GM23338 (cell line): ENCODE measurements around the gene BCDIN3D. TPM values are rescaled to one million over a fixed set of nuclear protein-coding genes. Genes with fewer than 3 reads are reported as not detected.

ENCODE experiments used
- ATAC-seq: fragments of 200-7000 bp; cut with Tn5 transposase; 3 replicates; pipeline ENCODE4 v1.9.1; 2020
- DNase-seq: peaks from one replicate; pipeline ENCODE4 v3.0.0-alpha.2; 2015; ENCODE audit warnings: low spot score
- H2AFZ ChIP-seq: fragments of 200-600 bp; sonication (generic); 2 replicates; pipeline ENCODE4 v1.8.0; 2016; ENCODE audit warnings: antibody characterized with exemption, mild to moderate bottlenecking, moderate library complexity
- H3F3A ChIP-seq: fragments of 200-600 bp; sonication (generic); replicated peaks from 2 replicates; pipeline ENCODE4 v1.8.0; 2017; ENCODE audit warnings: antibody characterized with exemption, mixed run types, low read depth
- H3K27ac ChIP-seq: fragments of 200-600 bp; sonication (generic); 2 replicates; pipeline ENCODE4 v1.6.1; 2016; ENCODE audit warnings: low read depth
- H3K27me3 ChIP-seq: fragments of 200-600 bp; sonication (generic); 2 replicates; pipeline ENCODE4 v1.8.0; 2016; ENCODE audit warnings: mild to moderate bottlenecking, mixed run types, moderate library complexity; ENCODE audit not compliant: insufficient read depth
- H3K36me3 ChIP-seq: fragments of 200-600 bp; sonication (generic); 2 replicates; pipeline ENCODE4 v1.8.0; 2016; ENCODE audit warnings: mild to moderate bottlenecking; ENCODE audit not compliant: insufficient read depth
- H3K4me1 ChIP-seq: fragments of 200-600 bp; sonication (generic); 2 replicates; pipeline ENCODE4 v1.8.0; 2016; ENCODE audit warnings: mild to moderate bottlenecking, moderate library complexity; ENCODE audit not compliant: insufficient read depth
- H3K4me2 ChIP-seq: fragments of 200-600 bp; sonication (generic); 2 replicates; pipeline ENCODE4 v1.7.1; 2017; ENCODE audit warnings: mixed run types
- H3K4me3 ChIP-seq: fragments of 200-600 bp; sonication (generic); 2 replicates; pipeline ENCODE4 v1.6.1; 2016; ENCODE audit warnings: mixed run types
- H3K79me2 ChIP-seq: fragments of 200-600 bp; sonication (generic); replicated peaks from 2 replicates; pipeline ENCODE4 v1.8.0; 2017; ENCODE audit warnings: mild to moderate bottlenecking; ENCODE audit not compliant: insufficient read depth
- H3K9me2 ChIP-seq: fragments of 200-600 bp; sonication (generic); 2 replicates; pipeline ENCODE4 v1.8.0; 2017; ENCODE audit not compliant: insufficient read depth
- H4K20me1 ChIP-seq: fragments of 200-600 bp; sonication (generic); replicated peaks from 2 replicates; pipeline ENCODE4 v1.8.0; 2017; ENCODE audit warnings: mild to moderate bottlenecking; ENCODE audit not compliant: insufficient read depth
- H3K27ac Mint-ChIP-seq: 2 replicates; pipeline ENCODE4 v1.8.0; 2020; ENCODE audit warnings: inconsistent platforms, mild to moderate bottlenecking, moderate library complexity, mixed read lengths
- H3K27me3 Mint-ChIP-seq: 3 replicates; pipeline ENCODE4 v1.8.0; 2022; ENCODE audit warnings: low read depth, mild to moderate bottlenecking, moderate library complexity, mixed read lengths, inconsistent platforms; ENCODE audit not compliant: insufficient read depth, poor library complexity
- H3K36me3 Mint-ChIP-seq: 3 replicates; pipeline ENCODE4 v1.8.0; 2021; ENCODE audit warnings: low read depth, mild to moderate bottlenecking, inconsistent platforms, moderate library complexity, mixed read lengths
- H3K4me1 Mint-ChIP-seq: 3 replicates; pipeline ENCODE4 v1.8.0; 2020; ENCODE audit warnings: mild to moderate bottlenecking, inconsistent platforms, mixed read lengths
- H3K4me3 Mint-ChIP-seq: 3 replicates; pipeline ENCODE4 v1.8.0; 2021; ENCODE audit warnings: moderate library complexity, mild to moderate bottlenecking, inconsistent platforms, mixed read lengths
- H3K9me3 Mint-ChIP-seq: 3 replicates; pipeline ENCODE4 v1.8.0; 2020; ENCODE audit warnings: moderate library complexity, mild to moderate bottlenecking, inconsistent platforms, mixed read lengths
- CREB1 ChIP-seq: fragments of 250-450 bp; sonication (Bioruptor Pico); IDR thresholded peaks from 2 replicates; pipeline ENCODE4 v1.5.0; 2020; ENCODE audit warnings: low read depth, mild to moderate bottlenecking, moderate library complexity
- CTCF ChIP-seq, 2 experiments: fragments of 200-600 bp in 1 of 2; sonication (generic) in 1 of 2; conservative IDR thresholded peaks; 2 replicates each; pipeline versions ENCODE4 v1.5.1 to v1.6.1; 2016 to 2017; ENCODE audit warnings: antibody characterized with exemption in 2 of 2, low read depth in 2 of 2, mild to moderate bottlenecking in 2 of 2, moderate library complexity in 1 of 2
- ETS1 ChIP-seq: IDR thresholded peaks from 2 replicates; pipeline ENCODE4 v1.6.1; 2016; ENCODE audit warnings: antibody characterized with exemption
- EZH2 ChIP-seq: fragments of 200-600 bp; sonication (generic); IDR thresholded peaks from one replicate; pipeline ENCODE4 v1.8.0; 2017; ENCODE audit warnings: antibody characterized with exemption, mild to moderate bottlenecking, low read depth; ENCODE audit not compliant: unreplicated experiment
- EZH2phosphoT487 ChIP-seq: fragments of 200-600 bp; sonication (generic); IDR thresholded peaks from one replicate; pipeline ENCODE4 v1.8.1; 2018; ENCODE audit warnings: antibody characterized with exemption; ENCODE audit not compliant: unreplicated experiment
- JUNB ChIP-seq: IDR thresholded peaks from one replicate; pipeline ENCODE4 v1.6.1; 2016; ENCODE audit warnings: antibody characterized with exemption; ENCODE audit not compliant: unreplicated experiment
- NANOG ChIP-seq: IDR thresholded peaks from 2 replicates; pipeline ENCODE4 v1.6.1; 2016; ENCODE audit warnings: antibody characterized with exemption, borderline replicate concordance
- POLR2AphosphoS5 ChIP-seq: IDR thresholded peaks from 2 replicates; pipeline ENCODE4 v1.6.1; 2016; ENCODE audit warnings: antibody characterized with exemption, low read depth
- REST ChIP-seq: IDR thresholded peaks from one replicate; pipeline ENCODE4 v1.6.1; 2018; ENCODE audit warnings: antibody characterized with exemption; ENCODE audit not compliant: unreplicated experiment
- STAT1 ChIP-seq: IDR thresholded peaks from one replicate; pipeline ENCODE4 v1.6.1; 2016; ENCODE audit warnings: antibody characterized with exemption; ENCODE audit not compliant: unreplicated experiment
- ZNF462 ChIP-seq: fragments of 250-450 bp; sonication (Bioruptor Pico); IDR thresholded peaks from 2 replicates; pipeline ENCODE4 v1.5.0; 2020; ENCODE audit warnings: mild to moderate bottlenecking, moderate library complexity
- polyA plus RNA-seq: library from polyadenylated mRNA; unstranded; fragments of >200 nt; fragmentation: Nextera tagmentation; extraction: Ambion mirVana; gene quantifications from 2 replicates; pipeline ENCODE4 v1.2.1, GENCODE V29; 2016
- total RNA-seq: library from RNA; depleted of rRNA; stranded (reverse); fragments of >200 nt; shearing (Covaris generic); gene quantifications from 2 replicates; pipeline ENCODE4 v1.2.3, GENCODE V29; 2014

The BCDIN3D gene
- total and polyA plus RNA-seq, 2 experiments from 2014 or later, result 1.4 to 1.8 TPM

- Histone ChIP-seq H4K20me1 (peaks cover 3% of the 10 kb centered on the region), H3K36me3 (0 out of 2 replicates have a peak, but pooled peaks cover 6% of the 10 kb centered on the region), H3K4me1 (peaks cover 24% of the 10 kb centered on the region), H3F3A (no peaks in the 10 kb centered on the region), H3K27ac (no peak overlapping the region), H2AFZ (no peak overlapping the region), H3K4me3 (no peak overlapping the region), H3K27me3 (no peaks in the 10 kb centered on the region), H3K9me2 (no peaks in the 10 kb centered on the region), H3K4me2 (no peak overlapping the region), H3K79me2 (peaks cover 18% of the 10 kb centered on the region; the same call in 1 of the 2 replicates)
- no peak for DNase-seq
- TF ChIP-seq REST (no peak), EZH2 (no peak), CTCF (conservative IDR thresholded peaks at IDR 0.05; ENCODE audit: low read depth in 2 of 2) (no peak), POLR2AphosphoS5 (no peak), STAT1 (no peak), CREB1 (no peak), ETS1 (no peak), ZNF462 (CRISPR knock-in tag) (no peak), EZH2phosphoT487 (no peak), JUNB (no peak), NANOG (no peak)
- Mint-ChIP-seq H3K4me3 (no peak overlapping the region), H3K36me3 (peaks cover 14% of the 10 kb centered on the region), H3K4me1 (peaks cover 28% of the 10 kb centered on the region), H3K9me3 (no peaks in the 10 kb centered on the region), H3K27ac (no peak overlapping the region), H3K27me3 (peaks cover 12% of the 10 kb centered on the region)
- ATAC-seq, result no peak
Measured at GRCh38 chr12:49805409-49805808, 37.5 kb downstream of the BCDIN3D start.
